Measurements from ENCODE around the gene SCFD1. TPM values are rescaled to one million over a fixed set of nuclear protein-coding genes. Genes with fewer than 3 reads are reported as not detected.
"Not testable (repeated sequence)": the region's sequence is repeated elsewhere in the genome, so short reads cannot be mapped to it uniquely, and the experiment has no call there.

The SCFD1 gene
- total RNA-seq, 1 donor from 2014 or later, result 63.8 TPM

DNA sequence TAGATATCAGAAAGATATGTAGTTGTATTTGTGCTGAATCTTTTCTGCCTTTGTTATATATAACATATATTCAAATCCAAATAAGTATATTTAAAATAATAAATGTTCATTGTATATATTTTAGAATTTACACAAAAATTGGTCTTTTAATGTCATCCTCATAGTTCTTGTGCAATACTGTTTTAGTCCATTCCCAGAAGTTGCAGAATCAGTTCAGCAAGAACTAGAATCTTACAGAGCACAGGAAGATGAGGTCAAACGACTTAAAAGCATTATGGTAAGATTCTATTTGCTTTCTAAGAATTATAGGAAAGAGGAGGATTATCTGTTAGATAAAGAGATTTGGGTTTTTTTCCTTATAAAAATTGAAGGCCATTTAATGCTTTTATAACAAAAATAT, 51.0 kb downstream of the SCFD1 start:
- no peak for DNase-seq (ENCODE audit: low read depth, low spot score)

DNA sequence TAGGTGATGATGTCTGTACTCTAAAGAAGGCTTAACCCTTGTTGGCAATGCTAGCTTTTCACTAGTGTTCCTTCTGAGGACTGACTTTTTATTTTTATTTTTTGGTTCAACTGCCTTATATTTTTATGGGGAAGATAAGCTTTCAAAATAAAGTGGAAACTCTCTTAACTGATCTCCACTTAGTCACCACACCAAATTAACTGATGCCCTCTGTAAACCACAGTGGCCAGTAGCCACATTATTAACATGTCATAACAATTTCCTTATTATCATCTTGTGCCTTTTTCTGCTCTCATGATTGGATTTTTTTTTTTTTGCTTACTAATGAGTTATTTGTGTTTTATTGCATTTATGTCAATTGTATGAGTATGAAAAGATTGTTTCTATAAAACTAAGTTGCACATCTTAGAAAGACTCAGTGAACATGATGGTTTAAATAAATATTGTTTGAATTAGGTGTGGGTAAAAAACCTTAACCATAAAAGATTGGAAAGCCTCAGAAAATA, 56.9 kb downstream of the SCFD1 start:
- DNase-seq (ENCODE audit: low read depth, low spot score), result no peak

DNA sequence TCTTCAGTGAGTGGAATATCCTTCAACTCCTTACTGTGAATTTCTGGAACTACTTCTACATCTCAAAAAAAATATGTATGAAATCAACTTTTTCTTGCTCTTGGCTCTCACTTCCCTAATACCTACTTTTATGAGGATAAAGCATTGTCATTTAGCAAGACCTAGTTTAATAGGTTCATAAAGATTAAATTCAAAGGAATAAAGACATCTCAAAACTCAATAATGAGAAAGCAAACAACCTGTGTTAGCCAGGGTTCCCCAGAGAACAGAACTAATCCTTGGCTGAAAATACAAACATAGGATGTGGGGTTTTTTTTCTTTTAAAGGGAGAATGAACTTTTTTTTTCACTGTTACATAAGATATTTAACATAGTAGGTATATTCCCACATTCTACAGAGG, 57.9 kb downstream of the SCFD1 start:
- DNase-seq (ENCODE audit: low read depth, low spot score), result no peak

- not testable (repeated sequence) for DNase-seq (ENCODE audit: low read depth, low spot score)
These were observed 58.7 kb downstream of the SCFD1 start for GRCh38 chr14:30680776-30681175.

DNA sequence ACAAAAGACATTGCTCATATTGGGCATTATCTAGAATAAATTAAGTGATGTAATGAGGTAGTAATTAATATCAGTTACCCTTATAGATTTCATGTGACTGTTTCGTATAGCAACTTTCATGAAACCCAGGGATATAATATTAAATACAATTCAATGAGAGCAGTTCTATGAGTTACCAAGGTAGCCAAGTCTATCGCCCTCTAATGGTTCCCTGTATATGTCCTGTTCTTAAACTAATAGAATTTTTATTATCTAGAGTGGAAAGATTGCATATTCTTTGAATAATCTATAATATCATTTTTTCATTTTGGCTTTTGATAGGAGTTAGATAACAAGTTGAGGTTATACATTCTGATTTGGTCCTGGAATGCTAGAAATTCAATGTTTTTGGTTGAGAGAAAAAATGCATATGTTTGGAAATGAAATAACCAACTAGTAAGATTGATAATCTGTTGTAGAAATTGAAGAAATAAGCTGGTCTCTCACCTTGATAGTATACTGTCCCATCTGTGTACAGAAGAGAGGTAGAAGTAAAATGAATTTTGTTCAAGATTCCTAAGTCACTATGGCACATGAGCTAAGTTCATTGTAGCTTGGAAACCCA, 59.7 kb downstream of the SCFD1 start:
- DNase-seq (ENCODE audit: low read depth, low spot score), result no peak

DNA sequence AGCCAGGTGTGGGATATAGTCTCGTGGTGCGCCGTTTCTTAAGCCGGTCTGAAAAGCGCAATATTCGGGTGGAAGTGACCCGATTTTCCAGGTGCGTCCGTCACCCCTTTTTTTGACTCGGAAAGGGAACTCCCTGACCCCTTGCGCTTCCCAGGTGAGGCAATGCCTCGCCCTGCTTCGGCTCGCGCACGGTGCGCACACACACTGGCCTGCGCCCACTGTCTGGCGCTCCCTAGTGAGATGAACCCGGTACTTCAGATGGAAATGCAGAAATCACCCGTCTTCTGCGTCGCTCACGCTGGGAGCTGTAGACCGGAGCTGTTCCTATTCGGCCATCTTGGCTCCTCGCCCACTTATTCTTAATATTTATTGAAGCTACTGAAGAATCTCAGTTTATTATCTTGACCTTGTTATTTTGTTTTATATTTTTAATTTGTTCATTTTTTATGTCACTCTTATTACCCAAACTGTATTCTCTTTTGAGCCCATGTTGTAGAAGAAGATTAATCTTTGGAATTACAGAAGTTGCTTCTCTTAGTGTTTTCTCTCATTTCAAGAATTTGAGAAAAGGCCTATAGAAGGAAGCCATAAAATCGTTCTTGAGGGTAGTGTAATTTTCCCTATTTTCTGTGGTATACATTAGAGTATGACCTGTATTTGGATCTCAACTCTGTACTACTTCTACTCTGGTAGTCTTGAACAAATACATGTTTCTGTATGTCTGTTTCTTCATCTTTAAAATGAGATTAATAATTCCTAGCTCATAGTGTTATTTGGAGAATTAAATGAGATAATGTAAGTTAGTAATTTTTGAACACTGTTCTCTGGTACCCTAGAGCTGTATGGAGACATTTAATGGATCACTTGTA, 68.6 kb downstream of the SCFD1 start:
- not testable (repeated sequence) for DNase-seq (ENCODE audit: low read depth, low spot score)

GRCh38 chr14:30691751-30692398, 69.8 kb downstream of the SCFD1 start:
- DNase-seq (ENCODE audit: low read depth, low spot score), result no peak

DNA sequence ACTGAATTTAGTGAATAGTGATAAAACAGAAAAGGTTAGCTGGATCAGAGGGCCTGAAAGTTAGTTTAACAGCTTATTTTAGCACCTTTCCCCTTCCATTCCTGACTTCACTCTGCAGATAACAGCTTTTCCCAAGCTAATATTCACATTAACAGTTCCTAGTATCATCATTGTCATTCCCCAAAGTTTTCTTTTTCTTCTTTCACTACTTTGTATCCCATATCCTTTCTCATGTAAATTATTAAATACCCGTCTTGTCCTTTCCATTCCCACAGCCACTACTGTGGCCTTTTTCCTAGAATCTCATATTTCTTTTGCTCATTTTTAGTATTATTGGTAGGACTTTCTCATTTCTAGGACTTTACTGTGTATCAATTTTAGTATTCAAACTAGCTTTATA, 70.5 kb downstream of the SCFD1 start:
- no peak for DNase-seq (ENCODE audit: low read depth, low spot score)

- DNase-seq (ENCODE audit: low read depth, low spot score), result no peak
These were observed 76.3 kb downstream of the SCFD1 start for GRCh38 chr14:30698463-30698862.

GRCh38 chr14:30706704-30707103, 84.6 kb downstream of the SCFD1 start:
- DNase-seq (ENCODE audit: low read depth, low spot score), result no peak

DNA sequence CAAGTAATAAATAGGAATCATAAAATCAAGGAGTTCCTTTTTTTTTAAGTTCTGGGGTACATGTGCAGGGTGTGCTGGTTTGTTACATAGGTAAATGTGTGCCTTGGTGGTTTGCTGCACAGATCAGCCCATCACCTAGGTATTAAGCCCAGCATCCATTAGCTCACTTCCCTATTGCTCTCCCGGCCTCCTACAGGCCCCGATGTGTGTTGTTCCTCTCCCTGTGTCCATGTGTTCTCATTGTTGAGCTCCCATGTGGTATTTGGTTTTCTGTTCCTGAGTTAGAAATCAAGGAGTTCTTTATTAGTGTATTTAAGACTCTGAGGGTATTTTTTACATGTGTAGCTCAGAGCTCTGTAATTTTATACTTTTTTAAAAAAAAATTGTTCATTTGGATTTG, 86.0 kb downstream of the SCFD1 start:
- no peak for DNase-seq (ENCODE audit: low read depth, low spot score)

DNA sequence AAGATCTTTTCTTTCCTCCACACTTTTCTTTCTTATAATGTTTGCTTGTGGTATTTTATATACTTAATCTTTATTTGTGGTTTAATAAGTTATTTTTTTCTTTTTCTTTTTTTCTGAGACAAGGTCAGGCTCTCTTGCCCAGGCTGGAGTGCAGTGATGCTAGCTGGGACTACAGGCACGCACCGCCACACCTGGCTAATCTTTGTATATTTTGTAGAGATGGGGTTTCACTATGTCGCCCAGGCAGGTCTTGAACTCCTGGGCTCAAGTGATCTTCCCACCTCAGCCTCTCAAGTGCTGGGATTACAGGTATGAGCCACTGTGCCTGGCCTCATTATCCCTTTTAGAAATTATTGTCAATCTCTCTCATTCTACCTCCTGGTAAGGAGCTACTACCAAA, 87.1 kb downstream of the SCFD1 start:
- no peak for DNase-seq (ENCODE audit: low read depth, low spot score)

GRCh38 chr14:30710876-30711275, 88.8 kb downstream of the SCFD1 start:
- no peak for DNase-seq (ENCODE audit: low read depth, low spot score)

GRCh38 chr14:30719137-30719536, 97.0 kb downstream of the SCFD1 start:
- no peak for DNase-seq (ENCODE audit: low read depth, low spot score)

GRCh38 chr14:30725763-30726162, 103.6 kb downstream of the SCFD1 start:
- no peak for DNase-seq (ENCODE audit: low read depth, low spot score)

DNA sequence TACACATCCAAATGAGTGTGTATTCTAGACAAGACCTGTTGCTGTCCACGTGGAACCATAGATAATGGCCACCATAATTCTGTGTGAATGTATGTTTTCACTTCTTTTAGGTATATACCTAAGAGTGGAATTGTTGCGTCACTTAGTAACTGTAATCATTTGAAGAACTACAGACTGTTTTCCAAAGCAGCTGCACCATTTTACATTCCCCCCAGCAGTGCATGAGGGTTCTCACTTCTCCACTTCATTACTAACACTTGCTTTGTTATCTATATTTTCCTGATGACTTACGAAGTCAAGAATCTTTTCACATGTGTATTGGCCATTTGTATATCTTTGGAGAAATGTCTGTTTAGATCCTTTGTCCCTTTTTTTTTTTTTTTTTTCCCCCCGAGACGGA, 106.4 kb downstream of the SCFD1 start:
- DNase-seq (ENCODE audit: low read depth, low spot score), result no peak

DNA sequence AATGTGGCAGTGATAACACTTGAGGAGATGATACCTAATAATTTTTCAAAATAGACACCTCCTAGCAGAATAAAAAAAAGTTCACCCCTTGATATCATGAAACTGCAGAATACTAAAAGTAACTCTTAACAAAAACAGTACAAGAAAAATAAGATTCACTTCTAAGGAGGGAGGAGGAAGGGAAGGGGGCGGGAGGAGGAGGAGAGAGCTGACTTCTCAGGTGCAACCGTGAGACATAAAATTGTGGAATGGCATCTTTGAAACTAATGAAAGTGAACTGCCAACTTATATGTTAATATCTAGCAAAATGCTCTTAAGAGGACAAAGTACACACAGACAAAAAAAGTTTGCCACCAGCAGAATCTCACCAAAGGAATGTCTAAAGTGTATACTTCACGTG, 115.8 kb downstream of the SCFD1 start:
- no peak for DNase-seq (ENCODE audit: low read depth, low spot score)

GRCh38 chr14:30738978-30739377, 116.9 kb downstream of the SCFD1 start:
- no peak for DNase-seq (ENCODE audit: low read depth, low spot score)

- no peak for DNase-seq (ENCODE audit: low read depth, low spot score)
These were observed 126.2 kb downstream of the SCFD1 start for GRCh38 chr14:30748343-30748742.

DNA sequence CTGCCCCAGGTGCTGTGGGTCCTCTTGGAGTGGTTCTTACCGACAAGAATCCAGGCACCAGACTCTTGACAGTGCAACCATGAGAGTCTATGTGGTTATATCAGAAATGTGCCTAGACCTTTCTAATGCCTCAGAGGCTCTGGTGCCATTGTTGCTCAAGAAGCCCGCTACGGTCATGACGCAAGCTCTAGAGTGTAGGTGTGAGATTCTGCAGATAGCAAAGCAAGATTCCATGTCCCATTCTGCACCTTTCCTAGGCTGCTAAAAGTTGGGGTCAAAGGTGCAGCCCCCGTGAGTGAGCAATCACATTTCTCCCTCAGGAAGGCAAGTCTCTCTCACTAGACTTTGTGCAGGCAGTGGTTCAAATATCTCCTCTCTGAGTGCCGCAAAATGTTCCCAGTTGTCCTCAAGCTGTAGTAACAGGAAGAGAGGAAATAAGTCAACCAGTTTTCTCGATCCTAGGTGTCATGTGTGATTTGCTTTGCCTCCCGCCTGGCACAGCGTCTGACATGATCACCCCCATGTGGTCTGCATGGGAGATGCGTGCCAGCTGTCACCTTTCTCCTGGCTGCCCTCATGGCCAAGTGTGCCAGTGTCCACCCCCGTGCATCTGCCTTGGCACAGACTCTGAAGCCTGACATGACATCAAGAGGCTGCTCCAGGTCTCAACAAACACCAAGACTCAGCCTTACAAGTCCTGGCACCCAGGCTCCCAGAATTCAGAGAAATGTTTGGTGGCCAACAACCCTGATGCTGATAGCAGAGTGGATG, 129.7 kb downstream of the SCFD1 start:
- DNase-seq (ENCODE audit: low read depth, low spot score), result no peak

GRCh38 chr14:30753452-30753851, 131.3 kb downstream of the SCFD1 start:
- DNase-seq (ENCODE audit: low read depth, low spot score), result no peak

- no peak for DNase-seq (ENCODE audit: low read depth, low spot score)
These were observed 132.7 kb downstream of the SCFD1 start for GRCh38 chr14:30754778-30755177.
